ENCODE data around the gene LUM. TPM values are rescaled to one million over a fixed set of nuclear protein-coding genes. Genes with fewer than 3 reads are reported as not detected.

The LUM gene
- total RNA-seq, 1 donor from 2014 or later, result 14.2 TPM

- H3K36me3 ChIP-seq (ENCODE audit: control insufficient read depth, insufficient read depth, low read length), result no peaks in the 10 kb centered on the region
- FAIRE-seq, result no peak
- no peak for TF ChIP-seq CTCF (IDR thresholded peaks at IDR 0.05; ENCODE audit: insufficient read depth, low read length, severe bottlenecking)
- H3K27me3 ChIP-seq (ENCODE audit: control insufficient read depth, insufficient read depth, low read length), result no peaks in the 10 kb centered on the region
- no peak overlapping the region for H3K4me3 ChIP-seq (ENCODE audit: low read depth, low read length)
- peak; percentile 60 for DNase-seq (ENCODE audit: low read depth)
Measured at GRCh38 chr12:91123236-91123916, 12.1 kb upstream of the LUM start.

- H3K27me3 ChIP-seq (ENCODE audit: control insufficient read depth, insufficient read depth, low read length), result no peaks in the 10 kb centered on the region
- no peak for TF ChIP-seq CTCF (IDR thresholded peaks at IDR 0.05; ENCODE audit: insufficient read depth, low read length, severe bottlenecking)
- H3K36me3 ChIP-seq (ENCODE audit: control insufficient read depth, insufficient read depth, low read length), result no peaks in the 10 kb centered on the region
- FAIRE-seq (no peak), DNase-seq (ENCODE audit: low read depth) (no peak)
- no peak overlapping the region for H3K4me3 ChIP-seq (ENCODE audit: low read depth, low read length)
Measured at GRCh38 chr12:91120781-91121180, 9.5 kb upstream of the LUM start.

GRCh38 chr12:91119089-91119488 is 7.8 kb upstream of the LUM start:
- H3K27me3 ChIP-seq (ENCODE audit: control insufficient read depth, insufficient read depth, low read length), result no peaks in the 10 kb centered on the region
- FAIRE-seq, result no peak
- no peak overlapping the region for H3K4me3 ChIP-seq (ENCODE audit: low read depth, low read length)
- no peak for TF ChIP-seq CTCF (IDR thresholded peaks at IDR 0.05; ENCODE audit: insufficient read depth, low read length, severe bottlenecking)
- peak; percentile 87 for DNase-seq (ENCODE audit: low read depth)
- no peaks in the 10 kb centered on the region for H3K36me3 ChIP-seq (ENCODE audit: control insufficient read depth, insufficient read depth, low read length)

- FAIRE-seq (no peak), DNase-seq (ENCODE audit: low read depth) (no peak)
- Histone ChIP-seq H3K27me3 (ENCODE audit: control insufficient read depth, insufficient read depth, low read length) (no peaks in the 10 kb centered on the region), H3K36me3 (ENCODE audit: control insufficient read depth, insufficient read depth, low read length) (no peaks in the 10 kb centered on the region), H3K4me3 (ENCODE audit: low read depth, low read length) (no peak overlapping the region)
- TF ChIP-seq CTCF (IDR thresholded peaks at IDR 0.05; ENCODE audit: insufficient read depth, low read length, severe bottlenecking), result no peak
Measured at GRCh38 chr12:91113621-91114020, 2.3 kb upstream of the LUM start.

GRCh38 chr12:91110311-91110924 is 876 bp downstream of the LUM start:
- H3K27me3 ChIP-seq (ENCODE audit: control insufficient read depth, insufficient read depth, low read length), result no peaks in the 10 kb centered on the region
- H3K4me3 ChIP-seq (ENCODE audit: low read depth, low read length), result no peak overlapping the region
- no peak for TF ChIP-seq CTCF (IDR thresholded peaks at IDR 0.05; ENCODE audit: insufficient read depth, low read length, severe bottlenecking)
- FAIRE-seq (no peak), DNase-seq (ENCODE audit: low read depth) (no peak)
- no peaks in the 10 kb centered on the region for H3K36me3 ChIP-seq (ENCODE audit: control insufficient read depth, insufficient read depth, low read length)

All from bronchial epithelial cell (primary cell).